Activated T-cell treated with anti-CD3 and anti-CD28 coated beads, Interleukin-2, amount 50 U/mL, for 4 hours (primary cell): ENCODE results near the gene KIAA0825. TPM values are rescaled to one million over a fixed set of nuclear protein-coding genes. Genes with fewer than 3 reads are reported as not detected.

ENCODE experiments used
- ATAC-seq, 2 donors: fragments of 200-7000 bp; cut with Tn5 transposase; one replicate each; pipeline ENCODE4 v1.10.0; 2021
- DNase-seq: peaks from one replicate; pipeline ENCODE4 v3.0.0-alpha.2; 2020
- H3K27me3 Mint-ChIP-seq: one replicate; pipeline ENCODE4 v1.8.0; 2021; ENCODE audit warnings: low read depth, mixed read lengths
- H3K36me3 Mint-ChIP-seq: one replicate; pipeline ENCODE4 v1.8.0; 2022; ENCODE audit warnings: mixed read lengths; ENCODE audit not compliant: insufficient read depth
- H3K4me1 Mint-ChIP-seq: one replicate; pipeline ENCODE4 v1.8.0; 2021; ENCODE audit warnings: low read depth, mixed read lengths
- H3K4me3 Mint-ChIP-seq: one replicate; pipeline ENCODE4 v1.8.0; 2021; ENCODE audit warnings: mild to moderate bottlenecking, moderate library complexity, mixed read lengths
- H3K9me3 Mint-ChIP-seq: one replicate; pipeline ENCODE4 v1.8.0; 2021; ENCODE audit warnings: mixed read lengths
- total RNA-seq, 3 donors: library from RNA; stranded (reverse); gene quantifications; one replicate each; pipeline ENCODE4 v1.2.1, GENCODE V29; 2021

The KIAA0825 gene, protein sequence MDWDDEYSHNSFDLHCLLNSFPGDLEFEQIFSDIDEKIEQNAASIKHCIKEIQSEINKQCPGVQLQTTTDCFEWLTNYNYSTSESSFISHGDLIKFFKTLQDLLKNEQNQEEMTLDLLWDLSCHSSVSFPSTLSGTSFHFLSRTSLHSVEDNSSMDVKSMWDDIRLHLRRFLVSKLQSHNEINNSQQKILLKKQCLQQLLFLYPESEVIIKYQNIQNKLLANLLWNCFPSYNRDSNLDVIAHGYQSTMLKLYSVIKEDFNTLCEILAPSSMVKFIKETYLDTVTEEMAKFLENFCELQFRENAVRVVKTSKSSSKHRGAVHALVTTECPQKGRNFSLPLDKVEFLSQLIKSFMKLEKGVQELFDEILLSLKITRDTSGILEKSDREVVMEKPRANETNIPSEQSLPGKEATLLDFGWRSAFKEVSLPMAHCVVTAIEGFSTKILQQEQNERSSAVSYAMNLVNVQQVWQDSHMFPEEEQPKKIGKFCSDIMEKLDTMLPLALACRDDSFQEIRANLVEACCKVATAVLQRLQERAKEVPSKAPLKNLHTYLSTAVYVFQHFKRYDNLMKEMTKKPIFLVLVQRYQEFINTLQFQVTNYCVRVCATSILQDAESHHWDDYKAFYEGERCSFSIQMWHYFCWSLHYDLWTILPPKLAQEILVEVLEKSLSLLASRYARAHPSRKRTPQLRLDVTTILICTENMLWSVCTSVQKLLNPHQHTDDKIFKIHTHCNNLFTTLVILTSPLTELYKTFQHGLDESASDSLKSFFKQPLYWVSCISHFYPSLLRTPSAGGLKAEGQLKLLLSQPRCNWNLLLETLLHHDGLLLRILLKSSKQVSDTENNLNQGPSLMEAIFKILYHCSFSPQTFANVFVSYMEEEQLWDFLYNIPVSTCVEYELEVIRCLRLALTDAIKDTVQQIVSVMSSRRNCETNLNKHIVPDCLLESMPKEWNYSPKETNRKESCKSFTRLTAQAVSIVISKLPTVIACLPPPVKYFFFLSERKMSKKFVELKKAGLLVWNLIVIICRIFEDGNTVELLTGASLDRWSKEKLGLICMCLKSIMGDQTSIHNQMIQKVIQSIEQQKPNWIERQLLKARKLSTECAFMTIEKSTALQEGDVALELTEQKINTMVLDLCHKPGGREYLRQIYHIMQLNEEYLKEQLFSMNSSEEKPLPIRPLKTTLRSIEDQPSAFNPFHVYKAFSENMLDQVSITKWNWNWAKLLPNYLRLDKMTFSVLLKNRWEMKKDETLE (N-terminal part only)
- under 1 TPM; 0.33 to 0.38 (median 0.34) TPM for total RNA-seq

- peak; percentile 92 to 96 for ATAC-seq
- no peaks in the 10 kb centered on the region for H3K27me3 Mint-ChIP-seq
- H3K36me3 Mint-ChIP-seq, result no peaks in the 10 kb centered on the region
- H3K4me1 Mint-ChIP-seq, result peaks cover 42% of the 10 kb centered on the region
- peak within 1 kb of the TSS; percentile 97 for H3K4me3 Mint-ChIP-seq
- peak; percentile 77 for DNase-seq
- H3K9me3 Mint-ChIP-seq, result no peaks in the 10 kb centered on the region
Observed at GRCh38 chr5:94618493-94619328, at the start of gene KIAA0825, which contains the start of gene SLF1. Gene KIAA0825 (minus strand): TSS chr5:94618604. CDS start chr5:94537126, 81,478 bp downstream. Gene SLF1 (plus strand): TSS chr5:94618669. CDS start chr5:94628811, 10,142 bp downstream.

DNA sequence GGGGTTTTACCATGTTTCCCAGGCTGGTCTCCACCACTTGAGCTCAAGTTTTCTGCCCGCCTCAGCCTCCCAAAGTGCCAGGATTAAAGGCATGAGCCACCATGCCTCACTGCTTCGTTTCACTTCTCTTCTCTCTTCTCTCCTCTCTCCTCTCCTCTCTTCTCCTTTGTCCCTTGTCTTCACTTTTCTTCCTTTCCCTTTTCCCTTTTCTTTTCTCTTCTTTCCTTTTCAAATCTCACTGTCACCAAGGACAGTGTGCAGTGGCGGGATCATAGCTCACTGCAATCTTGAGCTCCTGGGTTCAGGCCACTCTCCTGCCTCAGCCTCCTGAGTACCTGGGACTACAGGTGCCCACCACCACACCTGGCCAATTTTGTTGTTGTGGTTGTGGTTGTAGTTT lies 49.5 kb upstream of the KIAA0825 start:
- peaks cover 30% of the 10 kb centered on the region for H3K36me3 Mint-ChIP-seq

DNA sequence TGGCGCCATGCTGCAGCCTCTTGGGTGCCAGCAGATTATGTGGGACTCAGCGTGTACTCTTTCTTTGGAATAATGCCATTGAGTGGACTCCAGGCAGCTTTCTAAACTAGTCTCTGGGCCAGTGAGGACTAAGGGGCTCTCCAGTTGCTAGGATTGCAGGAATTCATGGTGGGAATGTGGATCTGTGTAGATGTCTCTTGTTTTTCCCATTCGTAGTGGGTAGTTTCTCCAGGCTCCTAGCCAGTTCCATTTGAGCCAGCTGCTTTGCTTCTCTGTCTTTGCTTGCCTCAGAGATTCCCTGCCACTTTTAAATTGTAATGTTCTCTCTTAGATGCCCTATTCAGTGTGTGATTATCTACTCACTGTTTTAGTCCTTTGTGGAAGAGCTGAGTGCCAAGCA lies 42.7 kb upstream of the KIAA0825 start:
- H3K36me3 Mint-ChIP-seq, result peaks cover 45% of the 10 kb centered on the region
- DNase-seq, result no peak
- no peaks in the 10 kb centered on the region for H3K27me3 Mint-ChIP-seq
- H3K4me1 Mint-ChIP-seq, result no peaks in the 10 kb centered on the region
- no peak for ATAC-seq
- H3K4me3 Mint-ChIP-seq, result no peak overlapping the region
- peaks cover 25% of the 10 kb centered on the region for H3K9me3 Mint-ChIP-seq

More for the DNA sequence above, 49.5 kb upstream of the KIAA0825 start:
- Mint-ChIP-seq H3K27me3 (no peaks in the 10 kb centered on the region), H3K4me3 (no peak overlapping the region), H3K4me1 (no peaks in the 10 kb centered on the region), H3K9me3 (no peaks in the 10 kb centered on the region)
- no peak for DNase-seq
- ATAC-seq, result no peak

DNA sequence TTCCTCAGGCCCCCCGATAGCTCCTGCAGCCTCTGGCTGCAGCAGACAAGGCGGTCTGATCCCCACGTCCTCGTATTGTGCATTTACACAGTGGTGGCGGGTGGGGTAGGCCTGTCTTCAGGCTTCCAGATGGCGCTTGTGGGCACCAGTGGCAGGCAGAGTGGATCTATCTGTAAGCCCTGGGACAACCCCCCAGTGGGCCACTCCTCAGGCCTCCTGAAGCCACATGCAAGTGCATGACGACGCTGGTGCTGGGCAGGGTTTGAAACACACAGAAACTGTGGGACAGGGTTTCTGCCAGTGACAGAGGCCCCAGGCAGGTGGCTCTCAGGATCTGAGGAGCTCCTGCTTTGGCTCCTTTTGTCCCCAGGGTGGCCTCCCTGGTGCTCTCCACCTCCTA lies 42.1 kb upstream of the KIAA0825 start:
- ATAC-seq (no peak), DNase-seq (no peak)
- H3K9me3 Mint-ChIP-seq, result peaks cover 29% of the 10 kb centered on the region
- H3K4me1 Mint-ChIP-seq, result no peaks in the 10 kb centered on the region
- peaks cover 48% of the 10 kb centered on the region for H3K36me3 Mint-ChIP-seq
- no peaks in the 10 kb centered on the region for H3K27me3 Mint-ChIP-seq
- H3K4me3 Mint-ChIP-seq, result no peak overlapping the region

DNA sequence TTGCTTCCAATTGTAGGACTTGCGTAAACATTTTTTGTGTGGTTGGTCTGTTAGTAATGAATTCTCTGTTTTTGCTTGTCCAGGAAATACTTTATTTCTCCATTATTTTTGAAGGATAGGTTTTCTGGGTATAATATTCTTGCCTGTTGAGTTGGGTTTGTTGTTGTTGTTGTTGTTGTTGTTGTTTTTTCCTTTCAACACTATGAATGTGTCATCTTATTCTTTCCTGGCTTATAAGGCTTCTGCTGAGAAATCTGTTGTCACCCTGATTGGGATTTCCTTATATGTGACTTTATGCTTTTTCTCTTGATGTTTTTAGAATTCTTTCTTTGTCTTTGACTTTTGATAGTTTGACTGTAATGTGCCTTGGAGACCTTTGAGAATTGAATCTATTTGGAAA lies 39.9 kb upstream of the KIAA0825 start:
- Mint-ChIP-seq H3K27me3 (no peaks in the 10 kb centered on the region), H3K36me3 (peaks cover 59% of the 10 kb centered on the region), H3K4me1 (no peaks in the 10 kb centered on the region), H3K4me3 (no peak overlapping the region), H3K9me3 (peaks cover 37% of the 10 kb centered on the region)
- DNase-seq (no peak), ATAC-seq (no peak)

DNA sequence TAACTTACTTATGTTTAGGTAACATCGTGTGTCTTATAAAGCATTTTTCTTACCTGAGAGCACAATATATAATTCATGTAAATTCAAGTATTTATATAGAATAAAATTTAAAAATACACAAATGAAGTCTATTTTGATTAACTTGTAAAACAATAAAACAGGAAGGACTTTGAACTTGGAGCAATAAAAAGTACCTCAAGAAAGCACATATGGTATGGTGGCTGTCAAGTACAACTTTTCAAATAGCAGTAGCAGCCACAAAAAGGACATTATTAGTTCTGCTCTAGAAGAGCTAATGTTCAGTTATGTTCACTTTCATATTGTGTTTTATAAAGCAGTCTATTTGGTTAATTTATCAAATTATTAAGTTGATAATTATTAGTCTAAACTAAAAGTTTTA lies 31.5 kb upstream of the KIAA0825 start:
- H3K4me3 Mint-ChIP-seq, result no peak overlapping the region
- H3K36me3 Mint-ChIP-seq, result peaks cover 29% of the 10 kb centered on the region
- H3K9me3 Mint-ChIP-seq, result peaks cover 5% of the 10 kb centered on the region
- H3K27me3 Mint-ChIP-seq, result no peaks in the 10 kb centered on the region
- no peak for ATAC-seq
- no peak for DNase-seq
- H3K4me1 Mint-ChIP-seq, result no peaks in the 10 kb centered on the region

DNA sequence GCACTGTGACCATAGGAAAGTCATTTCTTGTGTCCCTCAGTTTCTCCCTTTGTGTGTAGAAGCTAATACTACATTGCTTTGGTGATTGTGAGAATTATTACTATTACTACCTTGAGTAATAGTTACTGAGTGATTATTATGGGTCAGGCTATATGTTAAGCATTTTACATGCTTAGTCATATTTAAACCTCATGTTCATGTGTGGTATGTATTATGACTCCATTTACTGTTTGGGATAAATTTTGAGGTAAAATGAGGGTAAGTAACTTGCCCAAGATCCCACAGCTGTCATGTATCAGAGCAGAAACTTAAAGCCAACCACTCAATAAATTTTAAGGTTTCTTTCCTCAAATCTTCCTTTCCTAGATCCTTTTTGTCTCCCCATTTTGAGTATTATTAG lies 28.4 kb upstream of the KIAA0825 start:
- no peak for ATAC-seq
- no peak for DNase-seq
- no peak overlapping the region for H3K4me3 Mint-ChIP-seq
- peaks cover 31% of the 10 kb centered on the region for H3K36me3 Mint-ChIP-seq
- H3K27me3 Mint-ChIP-seq, result no peaks in the 10 kb centered on the region
- H3K4me1 Mint-ChIP-seq, result peaks cover 3% of the 10 kb centered on the region
- H3K9me3 Mint-ChIP-seq, result no peaks in the 10 kb centered on the region

- ATAC-seq (no peak), DNase-seq (no peak)
- no peaks in the 10 kb centered on the region for H3K27me3 Mint-ChIP-seq
- H3K9me3 Mint-ChIP-seq, result peaks cover 8% of the 10 kb centered on the region
- H3K36me3 Mint-ChIP-seq, result peaks cover 44% of the 10 kb centered on the region
- peaks cover 4% of the 10 kb centered on the region for H3K4me1 Mint-ChIP-seq
- H3K4me3 Mint-ChIP-seq, result no peak overlapping the region
Observed at GRCh38 chr5:94645053-94645452, 26.6 kb upstream of the KIAA0825 start.

DNA sequence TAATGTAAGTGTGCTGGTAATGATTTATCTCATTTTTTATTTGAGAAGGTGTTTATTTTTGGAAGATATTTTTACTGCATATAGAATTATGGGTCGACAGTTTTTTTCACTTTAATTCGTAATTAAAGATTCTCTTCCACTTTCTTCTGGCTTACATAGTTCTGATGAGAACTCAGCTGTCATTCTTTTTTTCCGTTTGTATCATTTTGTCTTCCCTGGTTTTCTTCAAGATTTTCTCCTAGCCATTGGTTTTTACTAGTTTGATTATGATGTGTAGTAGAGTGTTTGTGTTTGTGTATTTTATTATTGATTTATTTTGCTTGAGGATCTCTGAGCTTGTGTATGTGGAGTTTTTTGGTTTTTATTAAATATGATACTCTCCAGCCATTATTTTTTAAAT lies 21.8 kb upstream of the KIAA0825 start:
- H3K36me3 Mint-ChIP-seq, result peaks cover 61% of the 10 kb centered on the region
- no peaks in the 10 kb centered on the region for H3K27me3 Mint-ChIP-seq
- peaks cover 16% of the 10 kb centered on the region for H3K4me1 Mint-ChIP-seq
- DNase-seq, result no peak
- peaks cover 24% of the 10 kb centered on the region for H3K9me3 Mint-ChIP-seq
- no peak overlapping the region for H3K4me3 Mint-ChIP-seq
- ATAC-seq, result no peak

DNA sequence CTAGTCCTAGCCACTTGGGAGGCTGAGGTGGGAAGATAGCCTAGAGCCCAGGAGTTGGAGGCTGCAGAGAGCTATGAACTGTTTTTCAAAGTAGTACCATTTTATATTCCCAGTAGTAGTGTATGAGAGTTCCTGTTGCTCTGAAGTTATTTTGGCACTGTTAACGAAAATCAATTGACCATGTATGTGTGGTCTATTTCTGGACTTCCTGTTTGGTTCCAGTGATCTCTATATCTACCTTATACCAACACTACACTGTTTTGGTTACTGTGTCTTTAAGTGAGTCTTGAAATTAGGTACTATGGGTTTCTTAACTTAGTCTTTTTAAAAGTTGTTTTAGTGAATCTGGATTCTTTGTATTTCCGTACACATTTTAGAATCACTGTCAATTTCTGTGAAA lies 13.6 kb upstream of the KIAA0825 start:
- Mint-ChIP-seq H3K4me1 (peaks cover 26% of the 10 kb centered on the region), H3K9me3 (peaks cover 12% of the 10 kb centered on the region), H3K4me3 (no peak overlapping the region), H3K27me3 (no peaks in the 10 kb centered on the region), H3K36me3 (peaks cover 42% of the 10 kb centered on the region)
- no peak for ATAC-seq
- no peak for DNase-seq

- Mint-ChIP-seq H3K36me3 (peaks cover 19% of the 10 kb centered on the region), H3K4me1 (peaks cover 15% of the 10 kb centered on the region), H3K27me3 (no peaks in the 10 kb centered on the region), H3K9me3 (no peaks in the 10 kb centered on the region), H3K4me3 (no peak overlapping the region)
- no peak for DNase-seq
- ATAC-seq, result no peak
Observed at GRCh38 chr5:94627191-94627590, 8.8 kb upstream of the KIAA0825 start.

GRCh38 chr5:94623877-94624276 lies 5.5 kb upstream of the KIAA0825 start:
- H3K36me3 Mint-ChIP-seq, result no peaks in the 10 kb centered on the region
- peaks cover 26% of the 10 kb centered on the region for H3K4me1 Mint-ChIP-seq
- no peak overlapping the region for H3K4me3 Mint-ChIP-seq
- DNase-seq, result no peak
- ATAC-seq, result no peak
- no peaks in the 10 kb centered on the region for H3K9me3 Mint-ChIP-seq
- H3K27me3 Mint-ChIP-seq, result no peaks in the 10 kb centered on the region

GRCh38 chr5:94623011-94623410 lies 4.6 kb upstream of the KIAA0825 start:
- ATAC-seq (no peak), DNase-seq (no peak)
- Mint-ChIP-seq H3K9me3 (no peaks in the 10 kb centered on the region), H3K4me3 (no peak overlapping the region), H3K27me3 (no peaks in the 10 kb centered on the region), H3K4me1 (peaks cover 28% of the 10 kb centered on the region), H3K36me3 (no peaks in the 10 kb centered on the region)
